KMS-11 (cell line): ENCODE data around the gene MAP10.

Source experiments
- H2AFZ ChIP-seq: fragments of 200-600 bp; sonication (generic); 2 replicates; pipeline ENCODE4 v1.6.1; 2016; ENCODE audit warnings: antibody characterized with exemption, mixed run types, low read depth
- H3K27ac ChIP-seq: fragments of 200-600 bp; sonication (generic); 2 replicates; pipeline ENCODE4 v1.6.1; 2016; ENCODE audit warnings: mild to moderate bottlenecking, mixed run types
- H3K27me3 ChIP-seq: fragments of 200-600 bp; sonication (generic); 2 replicates; pipeline ENCODE4 v1.6.1; 2017; ENCODE audit warnings: mild to moderate bottlenecking, low read depth, mixed run types, moderate library complexity; ENCODE audit not compliant: insufficient read depth
- H3K36me3 ChIP-seq: fragments of 200-600 bp; sonication (generic); 2 replicates; pipeline ENCODE4 v1.6.1; 2017; ENCODE audit warnings: mild to moderate bottlenecking, mixed run types; ENCODE audit not compliant: insufficient read depth
- H3K4me1 ChIP-seq: fragments of 200-600 bp; sonication (generic); 2 replicates; pipeline ENCODE4 v1.6.1; 2016; ENCODE audit warnings: mild to moderate bottlenecking, low read depth, mixed run types; ENCODE audit not compliant: poor library complexity, severe bottlenecking
- H3K4me2 ChIP-seq: fragments of 200-600 bp; sonication (generic); 2 replicates; pipeline ENCODE4 v1.7.0; 2016; ENCODE audit warnings: mild to moderate bottlenecking, mixed run types
- H3K4me3 ChIP-seq: fragments of 200-600 bp; sonication (generic); IDR thresholded peaks from 2 replicates; pipeline ENCODE4 v1.6.1; 2017; ENCODE audit warnings: low read depth, low read length, mixed read lengths; ENCODE audit not compliant: insufficient read depth
- H3K79me2 ChIP-seq: fragments of 200-600 bp; sonication (generic); 2 replicates; pipeline ENCODE4 v1.6.1; 2016; ENCODE audit warnings: low read depth, mixed run types; ENCODE audit not compliant: insufficient read depth
- H3K9ac ChIP-seq: fragments of 200-600 bp; sonication (generic); 2 replicates; pipeline ENCODE4 v1.6.1; 2016; ENCODE audit warnings: mild to moderate bottlenecking, mixed run types
- H4K20me1 ChIP-seq: fragments of 200-600 bp; sonication (generic); 2 replicates; pipeline ENCODE4 v1.6.1; 2016; ENCODE audit warnings: mild to moderate bottlenecking, mixed run types; ENCODE audit not compliant: insufficient read depth
- CTCF ChIP-seq: fragments of 200-600 bp; sonication (generic); conservative IDR thresholded peaks from 2 replicates; pipeline ENCODE4 v1.6.1; 2017; ENCODE audit warnings: low read depth, mild to moderate bottlenecking, antibody characterized with exemption, low read length, moderate library complexity, mixed read lengths

The MAP10 gene

GRCh38 chr1:232834066-232834465 is 28.9 kb downstream of the MAP10 start:
- H3K4me2 ChIP-seq = no peak overlapping the region
- no peak for TF ChIP-seq CTCF
- H3K4me3 ChIP-seq = no peak overlapping the region
- no peaks in the 10 kb centered on the region for H4K20me1 ChIP-seq
- H2AFZ ChIP-seq = no peak overlapping the region
- peaks cover 4% of the 10 kb centered on the region for H3K4me1 ChIP-seq
- no peaks in the 10 kb centered on the region for H3K79me2 ChIP-seq
- no peaks in the 10 kb centered on the region for H3K27me3 ChIP-seq
- no peak overlapping the region for H3K27ac ChIP-seq
- H3K9ac ChIP-seq = no peak overlapping the region
- no peaks in the 10 kb centered on the region for H3K36me3 ChIP-seq

DNA sequence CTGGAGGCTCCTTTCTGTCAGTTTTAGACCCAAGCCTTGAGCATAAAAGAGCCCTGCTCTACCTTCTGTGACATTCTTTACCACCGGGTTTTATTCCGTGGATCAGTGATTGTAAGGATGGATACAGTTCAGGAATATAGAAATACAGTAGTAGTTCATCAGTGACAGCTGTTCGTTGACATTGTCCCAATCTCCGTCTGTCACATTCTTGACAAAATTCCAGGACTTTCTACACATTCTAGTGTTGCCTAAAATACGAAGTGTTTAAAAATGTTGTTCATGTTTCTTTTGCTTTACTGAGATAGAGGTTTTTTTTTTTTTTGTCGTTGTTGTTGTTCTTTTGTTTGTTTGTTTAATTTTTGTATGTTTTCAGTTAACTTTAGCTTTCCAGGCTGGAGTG is 29.9 kb downstream of the MAP10 start:
- H3K27ac ChIP-seq = no peak overlapping the region
- no peak for TF ChIP-seq CTCF
- H3K27me3 ChIP-seq = no peaks in the 10 kb centered on the region
- no peak overlapping the region for H3K9ac ChIP-seq
- no peak overlapping the region for H3K4me3 ChIP-seq
- peaks cover 4% of the 10 kb centered on the region for H3K4me1 ChIP-seq
- no peak overlapping the region for H3K4me2 ChIP-seq
- no peak overlapping the region for H2AFZ ChIP-seq
- H3K79me2 ChIP-seq = no peaks in the 10 kb centered on the region
- H3K36me3 ChIP-seq = no peaks in the 10 kb centered on the region
- H4K20me1 ChIP-seq = no peaks in the 10 kb centered on the region

GRCh38 chr1:232837087-232837486 is 31.9 kb downstream of the MAP10 start:
- Histone ChIP-seq H3K79me2 (no peaks in the 10 kb centered on the region), H3K36me3 (no peaks in the 10 kb centered on the region), H3K9ac (no peak overlapping the region), H3K4me2 (no peak overlapping the region), H4K20me1 (no peaks in the 10 kb centered on the region), H3K27ac (no peak overlapping the region), H3K27me3 (no peaks in the 10 kb centered on the region), H3K4me1 (peaks cover 3% of the 10 kb centered on the region), H2AFZ (no peak overlapping the region), H3K4me3 (no peak overlapping the region)
- no peak for TF ChIP-seq CTCF

DNA sequence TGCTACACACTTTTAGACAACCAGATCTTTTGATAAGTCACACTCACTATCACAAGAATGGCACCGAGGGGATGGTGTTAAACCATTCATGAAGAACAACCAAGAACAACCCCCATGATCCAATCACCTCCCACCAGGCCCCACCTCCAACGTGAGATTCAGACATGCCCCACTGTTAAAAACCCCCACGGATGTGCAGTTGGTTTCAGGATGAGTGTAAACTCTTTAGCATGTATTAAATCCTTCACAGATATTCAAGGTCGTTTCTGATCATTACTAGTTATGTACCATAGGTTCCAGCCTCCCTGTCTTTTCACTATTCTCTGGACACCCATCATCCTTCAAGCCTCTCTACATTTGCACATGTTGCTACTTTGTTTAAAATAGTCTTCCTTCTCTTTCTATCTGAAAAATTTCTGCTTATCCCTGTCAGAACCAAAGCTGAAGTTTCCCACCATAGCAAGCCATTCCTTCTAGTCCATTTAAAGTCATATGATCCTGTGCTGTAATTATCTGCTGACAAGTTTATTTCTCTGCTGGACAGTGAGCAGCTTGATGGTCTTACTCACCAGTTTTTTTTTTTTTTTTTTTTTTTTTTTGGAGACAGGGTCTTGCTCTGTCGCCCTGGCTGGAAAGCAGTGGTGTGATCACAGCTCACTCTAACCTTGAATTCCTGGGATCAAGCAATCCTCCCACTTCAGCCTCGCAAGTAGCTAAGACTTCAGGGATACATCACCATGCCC is 36.8 kb downstream of the MAP10 start:
- no peak for TF ChIP-seq CTCF
- H3K4me3 ChIP-seq = no peak overlapping the region
- H3K27ac ChIP-seq = no peak overlapping the region
- H3K79me2 ChIP-seq = no peaks in the 10 kb centered on the region
- H3K27me3 ChIP-seq = no peaks in the 10 kb centered on the region
- no peaks in the 10 kb centered on the region for H3K36me3 ChIP-seq
- no peaks in the 10 kb centered on the region for H3K4me1 ChIP-seq
- no peak overlapping the region for H3K9ac ChIP-seq
- no peaks in the 10 kb centered on the region for H4K20me1 ChIP-seq
- no peak overlapping the region for H2AFZ ChIP-seq
- H3K4me2 ChIP-seq = no peak overlapping the region
